HepG2 (cell line): ENCODE data around the gene MINDY2. TPM values are rescaled to one million over a fixed set of nuclear protein-coding genes. Genes with fewer than 3 reads are reported as not detected.
"Not testable (repeated sequence)": the region's sequence is repeated elsewhere in the genome, so short reads cannot be mapped to it uniquely, and the experiment has no call there.

Experiments
- ATAC-seq: fragments of 200-7000 bp; cut with Tn5 transposase; 3 replicates; pipeline ENCODE4 v1.9.1; 2020; ENCODE audit warnings: mild to moderate bottlenecking, moderate library complexity
- BruUV-seq: library from RNA; stranded (reverse); fragments of 400-500 nt; replicated peaks from 2 replicates; lab custom pipeline; 2021; lab: Mats Ljungman, UMichigan
- CTCF ChIA-PET: fragments of 300-600 bp; formaldehyde crosslinking; extraction: SDS; loops from one replicate; lab custom pipeline; 2021; ENCODE audit warnings: low total read pairs, inconsistent platforms, low intra/inter-chr PET ratio; lab: Yijun Ruan, JAX
- POLR2A ChIA-PET: fragments of 350-600 bp; sonication (Branson Sonifier 250); formaldehyde crosslinking; loops from one replicate; lab custom pipeline; 2020; ENCODE audit warnings: antibody characterized with exemption, inconsistent platforms; lab: Yijun Ruan, JAX
- DNase-seq: peaks from one replicate; pipeline ENCODE4 v3.0.0-alpha.2; 2015; ENCODE audit warnings: low spot score
- FAIRE-seq: peaks from 3 replicates; lab custom pipeline; 2011; peaks lifted over from hg19 to GRCh38; lab: Jason Lieb, UNC
- H2AFZ ChIP-seq: one replicate; pipeline ENCODE4 v1.6.1; 2011; ENCODE audit warnings: low read length, inconsistent platforms
- H3K27ac ChIP-seq: fragments of 300-600 bp; 3 replicates; pipeline ENCODE4 v1.8.0; 2011; ENCODE audit warnings: mixed run types, mild to moderate bottlenecking, mixed read lengths, low read length, inconsistent platforms; ENCODE audit not compliant: insufficient read depth; ENCODE audit errors: extremely low read length
- H3K27me3 ChIP-seq, 2 experiments: fragments of 200-600 bp in 1 of 2; 2 replicates in 1 of 2; 3 replicates in 1 of 2; pipeline versions ENCODE4 v1.6.0 to v1.8.0; 2011; ENCODE audit warnings: low read length in 2 of 2, mild to moderate bottlenecking in 2 of 2, moderate library complexity in 2 of 2, inconsistent platforms in 1 of 2; ENCODE audit not compliant: insufficient read depth in 2 of 2, control insufficient read depth in 1 of 2
- H3K36me3 ChIP-seq, 2 experiments: fragments of 200-600 bp in 1 of 2; replicated peaks in 1 of 2; 2 replicates in 1 of 2; 3 replicates in 1 of 2; pipeline versions ENCODE4 v1.5.1 to v1.8.0; 2011; ENCODE audit warnings: low read length in 2 of 2, inconsistent platforms in 1 of 2; ENCODE audit not compliant: insufficient read depth in 2 of 2, control insufficient read depth in 1 of 2
- H3K4me1 ChIP-seq: 2 replicates; pipeline ENCODE4 v1.5.1; 2012; ENCODE audit warnings: low read length, inconsistent platforms; ENCODE audit not compliant: insufficient read depth
- H3K4me2 ChIP-seq: 2 replicates; pipeline ENCODE4 v1.6.0; 2011; ENCODE audit warnings: low read depth, low read length, inconsistent platforms
- H3K4me3 ChIP-seq, 3 experiments: fragments of 200-600 bp in 1 of 3; sonication (generic), shearing (Covaris generic) in 1 of 3; replicated peaks in 1 of 3; 2 replicates each; pipeline ENCODE4 v1.5.1; 2011 to 2016; ENCODE audit warnings: low read length in 3 of 3, inconsistent platforms in 2 of 3, low read depth in 2 of 3, mild to moderate bottlenecking in 2 of 3, control low read depth in 1 of 3, mixed read lengths in 1 of 3; ENCODE audit not compliant: insufficient read depth in 1 of 3
- H3K79me2 ChIP-seq: one replicate; pipeline ENCODE4 v1.6.1; 2011; ENCODE audit warnings: low read length, inconsistent platforms; ENCODE audit not compliant: insufficient read depth
- H3K9ac ChIP-seq: 2 replicates; pipeline ENCODE4 v1.6.0; 2011; ENCODE audit warnings: mild to moderate bottlenecking, low read depth, low read length, inconsistent platforms; ENCODE audit not compliant: insufficient read depth
- H3K9me3 ChIP-seq: 2 replicates; pipeline ENCODE4 v1.5.1; 2012; ENCODE audit warnings: mild to moderate bottlenecking, low read length
- H4K20me1 ChIP-seq: 2 replicates; pipeline ENCODE4 v1.6.0; 2011; ENCODE audit warnings: inconsistent platforms, mild to moderate bottlenecking, low read length, moderate library complexity; ENCODE audit not compliant: insufficient read depth
- CEBPB ChIP-seq: IDR thresholded peaks from 2 replicates; pipeline ENCODE4 v1.6.1; 2011; ENCODE audit warnings: low read depth, low read length, improper control_type of control experiment, borderline replicate concordance
- IRX3 ChIP-seq: sonication (generic); formaldehyde crosslinking; IDR thresholded peaks from 2 replicates; pipeline ENCODE4 v1.8.1; 2023; ENCODE audit warnings: mild to moderate bottlenecking, low read depth, missing genetic modification reagents, borderline replicate concordance
- THRA ChIP-seq: sonication (generic); formaldehyde crosslinking; IDR thresholded peaks from 2 replicates; pipeline ENCODE4 v1.4.0; 2020; ENCODE audit warnings: missing genetic modification reagents, borderline replicate concordance
- WGBS: methylation state at CpG from one replicate; pipeline ENCODE4 v1.1.6; 2017; ENCODE audit warnings: low lambda C conversion rate; 5-methylcytosine and 5-hydroxymethylcytosine counted together
- in situ Hi-C: cut with HindIII; loops from 2 replicates; pipeline ENCODE4 v1.10.0; 2017; ENCODE audit warnings: low pct_unique_long_range_greater_than_20kb; ENCODE audit not compliant: extremely low pct_ligation_motif_present
- intact Hi-C: fragments of 100-400 bp; cut with micrococcal nuclease; formaldehyde crosslinking; loops from one replicate; pipeline ENCODE4 v1.10.0; 2022; ENCODE audit not compliant: unreplicated experiment
- polyA plus RNA-seq, 8 experiments: library from polyadenylated mRNA; depleted of rRNA in 3 of 8; stranded (reverse) in 7 of 8; unstranded in 1 of 8; fragments of >200 nt; fragmentation: Illumina TruSeq in 4 of 8; extraction: Trizol in 4 of 8; gene quantifications; 2 replicates each; pipeline versions ENCODE4 v1.2.1 to v1.2.3, GENCODE V29; 2011 to 2016; ENCODE audit warnings: low read depth in 4 of 8, missing spikeins in 1 of 8, mixed read lengths in 1 of 8; ENCODE audit not compliant: insufficient read depth in 1 of 8
- total RNA-seq, 5 experiments: library from RNA; depleted of rRNA; stranded (reverse); fragments of >200 nt; fragmentation: Illumina TruSeq; extraction: Trizol; gene quantifications; 2 replicates each; pipeline ENCODE4 v1.2.3, GENCODE V29; 2016; ENCODE audit warnings: low read depth in 1 of 5

The MINDY2 gene
- total and polyA plus RNA-seq, 2 of the 13 experiments (the other 11 are each of a cell fraction or from before 2014, with no cell fraction given) = 7.2 to 12.6 TPM

- WGBS = 95% methylated on average over 2 of the region's 2 CpGs
- peak; percentile 46; the same call in 1 of the 3 replicates for ATAC-seq
- intact Hi-C loops = no loop called here
Measured at GRCh38 chr15:58830556-58830955, 59.5 kb downstream of the MINDY2 start.

GRCh38 chr15:58833681-58834426 lies 62.8 kb downstream of the MINDY2 start:
- H2AFZ ChIP-seq, H3K4me3 ChIP-seq, H3K36me3 ChIP-seq, ATAC-seq, H3K4me1 ChIP-seq, H3K27ac ChIP-seq, H4K20me1 ChIP-seq, H3K79me2 ChIP-seq, CTCF ChIA-PET, H3K27me3 ChIP-seq, H3K9me3 ChIP-seq, POLR2A ChIA-PET, DNase-seq, H3K9ac ChIP-seq, FAIRE-seq, H3K4me2 ChIP-seq, intact Hi-C loops, in situ Hi-C loops: not testable (repeated sequence)
- WGBS = 93% methylated on average over 9 of the region's 9 CpGs
- TSS peak; percentile 35 for BruUV-seq

More at GRCh38 chr15:58830556-58830955, 59.5 kb downstream of the MINDY2 start:
- H3K4me3 ChIP-seq = no peak overlapping the region
- H3K27me3 ChIP-seq = no peaks in the 10 kb centered on the region
- no peaks in the 10 kb centered on the region for H3K9me3 ChIP-seq
- no peak overlapping the region for H3K9ac ChIP-seq
- no peaks in the 10 kb centered on the region for H4K20me1 ChIP-seq
- no peaks in the 10 kb centered on the region for H3K79me2 ChIP-seq
- DNase-seq (peak; percentile 6), FAIRE-seq (no peak)
- H3K27ac ChIP-seq = no peak overlapping the region
- in situ Hi-C loops = no loop called here
- H2AFZ ChIP-seq = no peak overlapping the region
- no peak overlapping the region for H3K4me2 ChIP-seq
- peaks cover 4% of the 10 kb centered on the region; the same call in 1 of the 2 replicates for H3K4me1 ChIP-seq
- CTCF ChIA-PET = no interaction called here
- TF ChIP-seq CEBPB = peak; percentile 43; the same call in 1 of the 2 replicates
- TF ChIP-seq THRA (CRISPR knock-in tag) = peak; percentile 42; the same call in 1 of the 2 replicates
- TF ChIP-seq IRX3 (CRISPR knock-in tag) = no peak
- POLR2A ChIA-PET = no interaction called here
- peaks cover 2 to 16% of the 10 kb centered on the region in 2 experiments; a peak in 3 of 5 replicates for H3K36me3 ChIP-seq
- BruUV-seq = no TSS peak
